GM23338 (cell line): ENCODE results near the gene AHNAK. TPM values are rescaled to one million over a fixed set of nuclear protein-coding genes. Genes with fewer than 3 reads are reported as not detected.
A peak's percentile ranks its signal among the peaks of the same experiment; 100 is the strongest.
"Not testable (repeated sequence)": the region's sequence is repeated elsewhere in the genome, so short reads cannot be mapped to it uniquely, and the experiment has no call there.

Experiments used
- ATAC-seq: fragments of 200-7000 bp; cut with Tn5 transposase; 3 replicates; pipeline ENCODE4 v1.9.1; 2020
- DNase-seq: peaks from one replicate; pipeline ENCODE4 v3.0.0-alpha.2; 2015; ENCODE audit warnings: low spot score
- H2AFZ ChIP-seq: fragments of 200-600 bp; sonication (generic); 2 replicates; pipeline ENCODE4 v1.8.0; 2016; ENCODE audit warnings: antibody characterized with exemption, mild to moderate bottlenecking, moderate library complexity
- H3F3A ChIP-seq: fragments of 200-600 bp; sonication (generic); replicated peaks from 2 replicates; pipeline ENCODE4 v1.8.0; 2017; ENCODE audit warnings: antibody characterized with exemption, mixed run types, low read depth
- H3K27ac ChIP-seq: fragments of 200-600 bp; sonication (generic); 2 replicates; pipeline ENCODE4 v1.6.1; 2016; ENCODE audit warnings: low read depth
- H3K27me3 ChIP-seq: fragments of 200-600 bp; sonication (generic); 2 replicates; pipeline ENCODE4 v1.8.0; 2016; ENCODE audit warnings: mild to moderate bottlenecking, mixed run types, moderate library complexity; ENCODE audit not compliant: insufficient read depth
- H3K36me3 ChIP-seq: fragments of 200-600 bp; sonication (generic); 2 replicates; pipeline ENCODE4 v1.8.0; 2016; ENCODE audit warnings: mild to moderate bottlenecking; ENCODE audit not compliant: insufficient read depth
- H3K4me1 ChIP-seq: fragments of 200-600 bp; sonication (generic); 2 replicates; pipeline ENCODE4 v1.8.0; 2016; ENCODE audit warnings: mild to moderate bottlenecking, moderate library complexity; ENCODE audit not compliant: insufficient read depth
- H3K4me2 ChIP-seq: fragments of 200-600 bp; sonication (generic); 2 replicates; pipeline ENCODE4 v1.7.1; 2017; ENCODE audit warnings: mixed run types
- H3K4me3 ChIP-seq: fragments of 200-600 bp; sonication (generic); 2 replicates; pipeline ENCODE4 v1.6.1; 2016; ENCODE audit warnings: mixed run types
- H3K79me2 ChIP-seq: fragments of 200-600 bp; sonication (generic); replicated peaks from 2 replicates; pipeline ENCODE4 v1.8.0; 2017; ENCODE audit warnings: mild to moderate bottlenecking; ENCODE audit not compliant: insufficient read depth
- H3K9me2 ChIP-seq: fragments of 200-600 bp; sonication (generic); 2 replicates; pipeline ENCODE4 v1.8.0; 2017; ENCODE audit not compliant: insufficient read depth
- H4K20me1 ChIP-seq: fragments of 200-600 bp; sonication (generic); replicated peaks from 2 replicates; pipeline ENCODE4 v1.8.0; 2017; ENCODE audit warnings: mild to moderate bottlenecking; ENCODE audit not compliant: insufficient read depth
- H3K27ac Mint-ChIP-seq: 2 replicates; pipeline ENCODE4 v1.8.0; 2020; ENCODE audit warnings: inconsistent platforms, mild to moderate bottlenecking, moderate library complexity, mixed read lengths
- H3K27me3 Mint-ChIP-seq: 3 replicates; pipeline ENCODE4 v1.8.0; 2022; ENCODE audit warnings: low read depth, mild to moderate bottlenecking, moderate library complexity, mixed read lengths, inconsistent platforms; ENCODE audit not compliant: insufficient read depth, poor library complexity
- H3K36me3 Mint-ChIP-seq: 3 replicates; pipeline ENCODE4 v1.8.0; 2021; ENCODE audit warnings: low read depth, mild to moderate bottlenecking, inconsistent platforms, moderate library complexity, mixed read lengths
- H3K4me1 Mint-ChIP-seq: 3 replicates; pipeline ENCODE4 v1.8.0; 2020; ENCODE audit warnings: mild to moderate bottlenecking, inconsistent platforms, mixed read lengths
- H3K4me3 Mint-ChIP-seq: 3 replicates; pipeline ENCODE4 v1.8.0; 2021; ENCODE audit warnings: moderate library complexity, mild to moderate bottlenecking, inconsistent platforms, mixed read lengths
- H3K9me3 Mint-ChIP-seq: 3 replicates; pipeline ENCODE4 v1.8.0; 2020; ENCODE audit warnings: moderate library complexity, mild to moderate bottlenecking, inconsistent platforms, mixed read lengths
- CTCF ChIP-seq, 2 experiments: fragments of 200-600 bp in 1 of 2; sonication (generic) in 1 of 2; conservative IDR thresholded peaks; 2 replicates each; pipeline versions ENCODE4 v1.5.1 to v1.6.1; 2016 to 2017; ENCODE audit warnings: antibody characterized with exemption in 2 of 2, low read depth in 2 of 2, mild to moderate bottlenecking in 2 of 2, moderate library complexity in 1 of 2
- EZH2phosphoT487 ChIP-seq: fragments of 200-600 bp; sonication (generic); IDR thresholded peaks from one replicate; pipeline ENCODE4 v1.8.1; 2018; ENCODE audit warnings: antibody characterized with exemption; ENCODE audit not compliant: unreplicated experiment
- POLR2AphosphoS5 ChIP-seq: IDR thresholded peaks from 2 replicates; pipeline ENCODE4 v1.6.1; 2016; ENCODE audit warnings: antibody characterized with exemption, low read depth
- STAT1 ChIP-seq: IDR thresholded peaks from one replicate; pipeline ENCODE4 v1.6.1; 2016; ENCODE audit warnings: antibody characterized with exemption; ENCODE audit not compliant: unreplicated experiment
- ZNF114 ChIP-seq: fragments of 250-450 bp; sonication (Bioruptor Pico); IDR thresholded peaks from 2 replicates; pipeline ENCODE4 v1.5.0; 2020; ENCODE audit warnings: mild to moderate bottlenecking, moderate library complexity
- ZNF331 ChIP-seq: fragments of 250-450 bp; sonication (Bioruptor Pico); IDR thresholded peaks from 2 replicates; pipeline ENCODE4 v1.5.0; 2020; ENCODE audit warnings: low read depth, mild to moderate bottlenecking, moderate library complexity
- polyA plus RNA-seq: library from polyadenylated mRNA; unstranded; fragments of >200 nt; fragmentation: Nextera tagmentation; extraction: Ambion mirVana; gene quantifications from 2 replicates; pipeline ENCODE4 v1.2.1, GENCODE V29; 2016
- total RNA-seq: library from RNA; depleted of rRNA; stranded (reverse); fragments of >200 nt; shearing (Covaris generic); gene quantifications from 2 replicates; pipeline ENCODE4 v1.2.3, GENCODE V29; 2014
- TF ChIP-seq, protein P1 (sequence below): fragments of 250-450 bp; sonication (Bioruptor Pico); IDR thresholded peaks from 2 replicates; pipeline ENCODE4 v1.5.0; 2020; ENCODE audit warnings: mild to moderate bottlenecking, moderate library complexity
- TF ChIP-seq, protein P2 (sequence below): IDR thresholded peaks from 2 replicates; pipeline ENCODE4 v1.6.1; 2016; ENCODE audit warnings: antibody characterized with exemption

AHNAK gene
- total and polyA plus RNA-seq, 2 experiments from 2014 or later, result 0.91 to 2.1 TPM

GRCh38 chr11:62571493-62571892 lies 24.9 kb upstream of the AHNAK start:
- H3K4me1 ChIP-seq, result peaks cover 24% of the 10 kb centered on the region
- DNase-seq, H3K27me3 ChIP-seq, H3K9me2 ChIP-seq, H3K9me3 Mint-ChIP-seq, ATAC-seq, H2AFZ ChIP-seq: not testable (repeated sequence)
- peaks cover 60% of the 10 kb centered on the region for H3K36me3 ChIP-seq
- H3K36me3 Mint-ChIP-seq, result peaks cover 79% of the 10 kb centered on the region
- H3K4me3 ChIP-seq, result peak overlapping the region; percentile 79; the same call in 1 of the 2 replicates
- peaks cover 67% of the 10 kb centered on the region for H3F3A ChIP-seq
- peaks cover 71% of the 10 kb centered on the region for H3K79me2 ChIP-seq
- H3K27ac ChIP-seq, result peak overlapping the region; percentile 7
- peaks cover 42% of the 10 kb centered on the region for H3K4me1 Mint-ChIP-seq
- H3K4me3 Mint-ChIP-seq, result peak overlapping the region; percentile 99
- peaks cover 24% of the 10 kb centered on the region for H3K27me3 Mint-ChIP-seq
- H4K20me1 ChIP-seq, result peaks cover 63% of the 10 kb centered on the region
- peak overlapping the region; percentile 14 for H3K27ac Mint-ChIP-seq
- H3K4me2 ChIP-seq, result peak overlapping the region; percentile 99

- not testable (repeated sequence) for H3K9me3 Mint-ChIP-seq, ATAC-seq, DNase-seq, H3K4me2 ChIP-seq, H3K9me2 ChIP-seq, H3K27me3 ChIP-seq, H2AFZ ChIP-seq
- Histone ChIP-seq H3K27ac (peak overlapping the region; percentile 7), H3K36me3 (peaks cover 65% of the 10 kb centered on the region), H3K4me3 (peak overlapping the region; percentile 79; the same call in 1 of the 2 replicates), H3F3A (peaks cover 71% of the 10 kb centered on the region), H4K20me1 (peaks cover 69% of the 10 kb centered on the region), H3K4me1 (peaks cover 24% of the 10 kb centered on the region), H3K79me2 (peaks cover 77% of the 10 kb centered on the region)
- Mint-ChIP-seq H3K4me3 (peak overlapping the region; percentile 99), H3K27ac (peak overlapping the region; percentile 14; the same call in 1 of the 2 replicates), H3K4me1 (peaks cover 42% of the 10 kb centered on the region), H3K27me3 (peaks cover 22% of the 10 kb centered on the region), H3K36me3 (peaks cover 81% of the 10 kb centered on the region)
Observed at GRCh38 chr11:62570903-62571302, 24.3 kb upstream of the AHNAK start.

DNA sequence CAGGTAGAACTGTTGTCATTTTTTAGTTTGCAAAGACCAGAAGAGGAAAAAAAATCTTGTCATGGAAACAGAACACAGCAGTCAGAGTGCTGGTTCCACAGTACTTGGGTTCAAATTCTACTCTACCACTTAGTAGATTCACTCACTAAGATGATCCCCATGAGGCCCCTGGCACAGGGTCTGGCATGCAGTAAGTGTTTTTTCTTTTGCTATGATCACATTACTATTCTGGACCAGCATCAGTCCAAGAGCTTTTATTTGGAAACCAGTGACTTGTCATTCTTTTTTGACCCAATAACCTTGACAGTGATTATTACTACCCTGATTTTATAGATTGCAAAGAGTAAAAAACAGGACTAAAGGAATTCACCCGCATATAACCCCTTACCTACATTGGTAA lies 23.0 kb upstream of the AHNAK start:
- no peaks in the 10 kb centered on the region; the same call in 2 of the 3 replicates for H3K9me3 Mint-ChIP-seq
- H3K27me3 Mint-ChIP-seq, result peaks cover 19% of the 10 kb centered on the region
- no peak overlapping the region for H3K27ac Mint-ChIP-seq
- H2AFZ ChIP-seq, result no peak overlapping the region
- ATAC-seq (no peak), DNase-seq (no peak)
- peaks cover 77% of the 10 kb centered on the region for H3K36me3 ChIP-seq
- peaks cover 74% of the 10 kb centered on the region for H3F3A ChIP-seq
- H3K4me2 ChIP-seq, result no peak overlapping the region
- H3K36me3 Mint-ChIP-seq, result peaks cover 90% of the 10 kb centered on the region
- H3K4me3 ChIP-seq, result no peak overlapping the region
- H3K27ac ChIP-seq, result 0 out of 2 replicates have a peak overlapping the region, but pooled peaks have one; percentile 39
- no peaks in the 10 kb centered on the region for H3K9me2 ChIP-seq
- H3K4me1 ChIP-seq, result peaks cover 17% of the 10 kb centered on the region
- H3K4me3 Mint-ChIP-seq, result no peak overlapping the region
- H3K79me2 ChIP-seq, result peaks cover 90% of the 10 kb centered on the region
- peaks cover 82% of the 10 kb centered on the region for H4K20me1 ChIP-seq
- no peaks in the 10 kb centered on the region for H3K27me3 ChIP-seq
- H3K4me1 Mint-ChIP-seq, result peaks cover 34% of the 10 kb centered on the region
- TF ChIP-seq, protein P1, sequence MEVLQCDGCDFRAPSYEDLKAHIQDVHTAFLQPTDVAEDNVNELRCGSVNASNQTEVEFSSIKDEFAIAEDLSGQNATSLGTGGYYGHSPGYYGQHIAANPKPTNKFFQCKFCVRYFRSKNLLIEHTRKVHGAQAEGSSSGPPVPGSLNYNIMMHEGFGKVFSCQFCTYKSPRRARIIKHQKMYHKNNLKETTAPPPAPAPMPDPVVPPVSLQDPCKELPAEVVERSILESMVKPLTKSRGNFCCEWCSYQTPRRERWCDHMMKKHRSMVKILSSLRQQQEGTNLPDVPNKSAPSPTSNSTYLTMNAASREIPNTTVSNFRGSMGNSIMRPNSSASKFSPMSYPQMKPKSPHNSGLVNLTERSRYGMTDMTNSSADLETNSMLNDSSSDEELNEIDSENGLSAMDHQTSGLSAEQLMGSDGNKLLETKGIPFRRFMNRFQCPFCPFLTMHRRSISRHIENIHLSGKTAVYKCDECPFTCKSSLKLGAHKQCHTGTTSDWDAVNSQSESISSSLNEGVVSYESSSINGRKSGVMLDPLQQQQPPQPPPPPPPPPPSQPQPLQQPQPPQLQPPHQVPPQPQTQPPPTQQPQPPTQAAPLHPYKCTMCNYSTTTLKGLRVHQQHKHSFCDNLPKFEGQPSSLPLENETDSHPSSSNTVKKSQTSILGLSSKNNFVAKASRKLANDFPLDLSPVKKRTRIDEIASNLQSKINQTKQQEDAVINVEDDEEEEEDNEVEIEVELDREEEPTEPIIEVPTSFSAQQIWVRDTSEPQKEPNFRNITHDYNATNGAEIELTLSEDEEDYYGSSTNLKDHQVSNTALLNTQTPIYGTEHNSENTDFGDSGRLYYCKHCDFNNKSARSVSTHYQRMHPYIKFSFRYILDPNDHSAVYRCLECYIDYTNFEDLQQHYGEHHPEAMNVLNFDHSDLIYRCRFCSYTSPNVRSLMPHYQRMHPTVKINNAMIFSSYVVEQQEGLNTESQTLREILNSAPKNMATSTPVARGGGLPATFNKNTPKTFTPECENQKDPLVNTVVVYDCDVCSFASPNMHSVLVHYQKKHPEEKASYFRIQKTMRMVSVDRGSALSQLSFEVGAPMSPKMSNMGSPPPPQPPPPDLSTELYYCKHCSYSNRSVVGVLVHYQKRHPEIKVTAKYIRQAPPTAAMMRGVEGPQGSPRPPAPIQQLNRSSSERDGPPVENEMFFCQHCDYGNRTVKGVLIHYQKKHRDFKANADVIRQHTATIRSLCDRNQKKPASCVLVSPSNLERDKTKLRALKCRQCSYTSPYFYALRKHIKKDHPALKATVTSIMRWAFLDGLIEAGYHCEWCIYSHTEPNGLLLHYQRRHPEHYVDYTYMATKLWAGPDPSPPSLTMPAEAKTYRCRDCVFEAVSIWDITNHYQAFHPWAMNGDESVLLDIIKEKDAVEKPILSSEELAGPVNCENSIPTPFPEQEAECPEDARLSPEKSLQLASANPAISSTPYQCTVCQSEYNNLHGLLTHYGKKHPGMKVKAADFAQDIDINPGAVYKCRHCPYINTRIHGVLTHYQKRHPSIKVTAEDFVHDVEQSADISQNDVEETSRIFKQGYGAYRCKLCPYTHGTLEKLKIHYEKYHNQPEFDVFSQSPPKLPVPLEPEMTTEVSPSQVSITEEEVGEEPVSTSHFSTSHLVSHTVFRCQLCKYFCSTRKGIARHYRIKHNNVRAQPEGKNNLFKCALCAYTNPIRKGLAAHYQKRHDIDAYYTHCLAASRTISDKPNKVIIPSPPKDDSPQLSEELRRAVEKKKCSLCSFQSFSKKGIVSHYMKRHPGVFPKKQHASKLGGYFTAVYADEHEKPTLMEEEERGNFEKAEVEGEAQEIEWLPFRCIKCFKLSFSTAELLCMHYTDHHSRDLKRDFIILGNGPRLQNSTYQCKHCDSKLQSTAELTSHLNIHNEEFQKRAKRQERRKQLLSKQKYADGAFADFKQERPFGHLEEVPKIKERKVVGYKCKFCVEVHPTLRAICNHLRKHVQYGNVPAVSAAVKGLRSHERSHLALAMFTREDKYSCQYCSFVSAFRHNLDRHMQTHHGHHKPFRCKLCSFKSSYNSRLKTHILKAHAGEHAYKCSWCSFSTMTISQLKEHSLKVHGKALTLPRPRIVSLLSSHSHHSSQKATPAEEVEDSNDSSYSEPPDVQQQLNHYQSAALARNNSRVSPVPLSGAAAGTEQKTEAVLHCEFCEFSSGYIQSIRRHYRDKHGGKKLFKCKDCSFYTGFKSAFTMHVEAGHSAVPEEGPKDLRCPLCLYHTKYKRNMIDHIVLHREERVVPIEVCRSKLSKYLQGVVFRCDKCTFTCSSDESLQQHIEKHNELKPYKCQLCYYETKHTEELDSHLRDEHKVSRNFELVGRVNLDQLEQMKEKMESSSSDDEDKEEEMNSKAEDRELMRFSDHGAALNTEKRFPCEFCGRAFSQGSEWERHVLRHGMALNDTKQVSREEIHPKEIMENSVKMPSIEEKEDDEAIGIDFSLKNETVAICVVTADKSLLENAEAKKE (CRISPR knock-in tag), result no peak
- TF ChIP-seq, protein P2, sequence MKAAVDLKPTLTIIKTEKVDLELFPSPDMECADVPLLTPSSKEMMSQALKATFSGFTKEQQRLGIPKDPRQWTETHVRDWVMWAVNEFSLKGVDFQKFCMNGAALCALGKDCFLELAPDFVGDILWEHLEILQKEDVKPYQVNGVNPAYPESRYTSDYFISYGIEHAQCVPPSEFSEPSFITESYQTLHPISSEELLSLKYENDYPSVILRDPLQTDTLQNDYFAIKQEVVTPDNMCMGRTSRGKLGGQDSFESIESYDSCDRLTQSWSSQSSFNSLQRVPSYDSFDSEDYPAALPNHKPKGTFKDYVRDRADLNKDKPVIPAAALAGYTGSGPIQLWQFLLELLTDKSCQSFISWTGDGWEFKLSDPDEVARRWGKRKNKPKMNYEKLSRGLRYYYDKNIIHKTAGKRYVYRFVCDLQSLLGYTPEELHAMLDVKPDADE, result no peak
- no peak for TF ChIP-seq ZNF331 (CRISPR knock-in tag)
- no peak for TF ChIP-seq CTCF (conservative IDR thresholded peaks at IDR 0.05; ENCODE audit: low read depth in 2 of 2)
- TF ChIP-seq STAT1, result no peak
- no peak for TF ChIP-seq EZH2phosphoT487
- TF ChIP-seq POLR2AphosphoS5, result no peak
- no peak for TF ChIP-seq ZNF114 (CRISPR knock-in tag)
